ENCODE measurements around the gene STK32C.
"Not testable (repeated sequence)": the region's sequence is repeated elsewhere in the genome, so short reads cannot be mapped to it uniquely, and the experiment has no call there.

STK32C gene

GRCh38 chr10:132169766-132170560 lies 137.8 kb downstream of the STK32C start:
- DNase-seq (ENCODE audit: low read depth in 2 of 2): no peak

- no peak for DNase-seq (ENCODE audit: low read depth in 2 of 2)
These were observed 138.6 kb downstream of the STK32C start for GRCh38 chr10:132169031-132169765.

- no peak for DNase-seq (ENCODE audit: low read depth in 2 of 2)
These were observed 139.1 kb downstream of the STK32C start for GRCh38 chr10:132168571-132169030.

- DNase-seq (ENCODE audit: low read depth in 2 of 2): no peak
These were observed 139.8 kb downstream of the STK32C start for GRCh38 chr10:132167976-132168375.

- no peak for DNase-seq (ENCODE audit: low read depth in 2 of 2)
These were observed 140.6 kb downstream of the STK32C start for GRCh38 chr10:132167041-132167674.

GRCh38 chr10:132166216-132166950 lies 141.4 kb downstream of the STK32C start:
- DNase-seq (ENCODE audit: low read depth in 2 of 2): no peak

GRCh38 chr10:132165416-132165980 lies 142.3 kb downstream of the STK32C start:
- DNase-seq (ENCODE audit: low read depth in 2 of 2): no peak

- DNase-seq (ENCODE audit: low read depth in 2 of 2): no peak
These were observed 142.9 kb downstream of the STK32C start for GRCh38 chr10:132164761-132165278.

- DNase-seq (ENCODE audit: low read depth in 2 of 2): no peak
These were observed 143.8 kb downstream of the STK32C start for GRCh38 chr10:132163826-132164515.

- peak in 1 of 2 experiments; percentile 38 for DNase-seq (ENCODE audit: low read depth in 2 of 2)
These were observed 144.4 kb downstream of the STK32C start for GRCh38 chr10:132163278-132163765.

- no peak for DNase-seq (ENCODE audit: low read depth in 2 of 2)
These were observed 145.0 kb downstream of the STK32C start for GRCh38 chr10:132162590-132163277.

GRCh38 chr10:132162021-132162531 lies 145.7 kb downstream of the STK32C start:
- DNase-seq (ENCODE audit: low read depth in 2 of 2): no peak

- not testable (repeated sequence) for DNase-seq (ENCODE audit: low read depth in 2 of 2)
These were observed 146.7 kb downstream of the STK32C start for GRCh38 chr10:132160834-132161622.

GRCh38 chr10:132160231-132160630 lies 147.5 kb downstream of the STK32C start:
- DNase-seq (ENCODE audit: low read depth in 2 of 2): not testable (repeated sequence)

- DNase-seq (ENCODE audit: low read depth in 2 of 2): not testable (repeated sequence)
These were observed 148.2 kb downstream of the STK32C start for GRCh38 chr10:132159302-132160230.

- DNase-seq (ENCODE audit: low read depth in 2 of 2): no peak
These were observed 148.9 kb downstream of the STK32C start for GRCh38 chr10:132158823-132159222.

- no peak for DNase-seq (ENCODE audit: low read depth in 2 of 2)
These were observed 149.5 kb downstream of the STK32C start for GRCh38 chr10:132158122-132158741.
